ENCODE measurements around the gene TMEM270.

TMEM270 gene

GRCh38 chr7:73885433-73885974 lies 24.5 kb downstream of the TMEM270 start:
- Mint-ChIP-seq H3K4me3 (no peak overlapping the region), H3K9me3 (ENCODE audit: low read depth) (no peaks in the 10 kb centered on the region), H3K36me3 (no peaks in the 10 kb centered on the region), H3K4me1 (ENCODE audit: low read depth) (peaks cover 3% of the 10 kb centered on the region), H3K27me3 (peaks cover 8% of the 10 kb centered on the region), H3K27ac (no peak overlapping the region)

- H3K27me3 Mint-ChIP-seq = peaks cover 8% of the 10 kb centered on the region
- no peak overlapping the region for H3K27ac Mint-ChIP-seq
- H3K4me1 Mint-ChIP-seq (ENCODE audit: low read depth) = peaks cover 5% of the 10 kb centered on the region
- H3K36me3 Mint-ChIP-seq = no peaks in the 10 kb centered on the region
- H3K4me3 Mint-ChIP-seq = no peak overlapping the region
- no peaks in the 10 kb centered on the region for H3K9me3 Mint-ChIP-seq (ENCODE audit: low read depth)
These were observed 25.2 kb downstream of the TMEM270 start for GRCh38 chr7:73885975-73886798.

GRCh38 chr7:73887762-73888161 lies 26.8 kb downstream of the TMEM270 start:
- Mint-ChIP-seq H3K27me3 (peaks cover 8% of the 10 kb centered on the region), H3K9me3 (ENCODE audit: low read depth) (no peaks in the 10 kb centered on the region)

GRCh38 chr7:73888959-73889358 lies 28.0 kb downstream of the TMEM270 start:
- Mint-ChIP-seq H3K27me3 (peaks cover 8% of the 10 kb centered on the region), H3K27ac (no peak overlapping the region), H3K9me3 (ENCODE audit: low read depth) (no peaks in the 10 kb centered on the region), H3K4me3 (no peak overlapping the region), H3K36me3 (no peaks in the 10 kb centered on the region), H3K4me1 (ENCODE audit: low read depth) (peaks cover 5% of the 10 kb centered on the region)

More at GRCh38 chr7:73887762-73888161, 26.8 kb downstream of the TMEM270 start:
- Mint-ChIP-seq H3K4me3 (no peak overlapping the region), H3K4me1 (ENCODE audit: low read depth) (peaks cover 5% of the 10 kb centered on the region), H3K27ac (no peak overlapping the region), H3K36me3 (no peaks in the 10 kb centered on the region)

GRCh38 chr7:73890555-73891147 lies 29.7 kb downstream of the TMEM270 start:
- peaks cover 5% of the 10 kb centered on the region for H3K4me1 Mint-ChIP-seq (ENCODE audit: low read depth)
- H3K27me3 Mint-ChIP-seq = peaks cover 8% of the 10 kb centered on the region
- H3K36me3 Mint-ChIP-seq = no peaks in the 10 kb centered on the region
- no peak overlapping the region for H3K27ac Mint-ChIP-seq
- no peaks in the 10 kb centered on the region for H3K9me3 Mint-ChIP-seq (ENCODE audit: low read depth)
- no peak overlapping the region for H3K4me3 Mint-ChIP-seq

- peaks cover 3% of the 10 kb centered on the region for H3K36me3 Mint-ChIP-seq
- H3K27me3 Mint-ChIP-seq = peaks cover 8% of the 10 kb centered on the region
- H3K27ac Mint-ChIP-seq = no peak overlapping the region
- H3K4me1 Mint-ChIP-seq (ENCODE audit: low read depth) = peaks cover 5% of the 10 kb centered on the region
- H3K4me3 Mint-ChIP-seq = no peak overlapping the region
- H3K9me3 Mint-ChIP-seq (ENCODE audit: low read depth) = no peaks in the 10 kb centered on the region
These were observed 30.4 kb downstream of the TMEM270 start for GRCh38 chr7:73891178-73891885.

GRCh38 chr7:73892003-73892999 lies 31.3 kb downstream of the TMEM270 start:
- Mint-ChIP-seq H3K27me3 (peaks cover 7% of the 10 kb centered on the region), H3K36me3 (peaks cover 3% of the 10 kb centered on the region), H3K4me1 (ENCODE audit: low read depth) (peaks cover 5% of the 10 kb centered on the region), H3K9me3 (ENCODE audit: low read depth) (no peaks in the 10 kb centered on the region), H3K27ac (no peak overlapping the region), H3K4me3 (no peak overlapping the region)

GRCh38 chr7:73893342-73894101 lies 32.6 kb downstream of the TMEM270 start:
- Mint-ChIP-seq H3K27ac (no peak overlapping the region), H3K4me3 (no peak overlapping the region), H3K9me3 (ENCODE audit: low read depth) (no peaks in the 10 kb centered on the region), H3K4me1 (ENCODE audit: low read depth) (peaks cover 5% of the 10 kb centered on the region), H3K36me3 (peaks cover 3% of the 10 kb centered on the region), H3K27me3 (peaks cover 2% of the 10 kb centered on the region)

- H3K27ac Mint-ChIP-seq = no peak overlapping the region
- H3K4me1 Mint-ChIP-seq (ENCODE audit: low read depth) = peaks cover 5% of the 10 kb centered on the region
- no peaks in the 10 kb centered on the region for H3K27me3 Mint-ChIP-seq
- H3K4me3 Mint-ChIP-seq = no peak overlapping the region
- no peaks in the 10 kb centered on the region for H3K9me3 Mint-ChIP-seq (ENCODE audit: low read depth)
- H3K36me3 Mint-ChIP-seq = peaks cover 3% of the 10 kb centered on the region
These were observed 33.2 kb downstream of the TMEM270 start for GRCh38 chr7:73894166-73894565.

GRCh38 chr7:73894733-73895551 lies 34.0 kb downstream of the TMEM270 start:
- H3K27ac Mint-ChIP-seq = no peak overlapping the region
- H3K4me1 Mint-ChIP-seq (ENCODE audit: low read depth) = peaks cover 5% of the 10 kb centered on the region
- no peak overlapping the region for H3K4me3 Mint-ChIP-seq
- no peaks in the 10 kb centered on the region for H3K27me3 Mint-ChIP-seq
- H3K9me3 Mint-ChIP-seq (ENCODE audit: low read depth) = no peaks in the 10 kb centered on the region
- peaks cover 3% of the 10 kb centered on the region for H3K36me3 Mint-ChIP-seq

- Mint-ChIP-seq H3K9me3 (ENCODE audit: low read depth) (no peaks in the 10 kb centered on the region), H3K27me3 (no peaks in the 10 kb centered on the region), H3K36me3 (peaks cover 3% of the 10 kb centered on the region), H3K27ac (no peak overlapping the region), H3K4me1 (ENCODE audit: low read depth) (peaks cover under 1% of the 10 kb centered on the region), H3K4me3 (no peak overlapping the region)
These were observed 34.7 kb downstream of the TMEM270 start for GRCh38 chr7:73895626-73896025.

- H3K27ac Mint-ChIP-seq = no peak overlapping the region
- no peaks in the 10 kb centered on the region for H3K4me1 Mint-ChIP-seq (ENCODE audit: low read depth)
- no peak overlapping the region for H3K4me3 Mint-ChIP-seq
- H3K27me3 Mint-ChIP-seq = no peaks in the 10 kb centered on the region
- peaks cover 3% of the 10 kb centered on the region for H3K36me3 Mint-ChIP-seq
- H3K9me3 Mint-ChIP-seq (ENCODE audit: low read depth) = no peaks in the 10 kb centered on the region
These were observed 35.5 kb downstream of the TMEM270 start for GRCh38 chr7:73896454-73896853.

GRCh38 chr7:73899731-73900142 lies 38.8 kb downstream of the TMEM270 start:
- no peak overlapping the region for H3K27ac Mint-ChIP-seq

More at GRCh38 chr7:73899731-73900142, 38.8 kb downstream of the TMEM270 start:
- H3K4me1 Mint-ChIP-seq (ENCODE audit: low read depth) = no peaks in the 10 kb centered on the region
- H3K9me3 Mint-ChIP-seq (ENCODE audit: low read depth) = no peaks in the 10 kb centered on the region
- H3K4me3 Mint-ChIP-seq = no peak overlapping the region
- peaks cover 3% of the 10 kb centered on the region for H3K36me3 Mint-ChIP-seq
- H3K27me3 Mint-ChIP-seq = no peaks in the 10 kb centered on the region
